ENCODE data around the gene VSIR. TPM values are rescaled to one million over a fixed set of nuclear protein-coding genes. Genes with fewer than 3 reads are reported as not detected.

The VSIR gene
- total and polyA plus RNA-seq, 9 of the 15 experiments (the other 6 are each of a cell fraction or from before 2014, with no cell fraction given) = 0.14 to 20.5 (median 9.3) TPM

- CTCF ChIA-PET (ENCODE audit: low intra/inter-chr PET ratio) = interaction anchor here (1.0 to 1.5 kb wide), 3 partner anchors 325 to 394 kb away, joined by 4 to 6 read pairs (median 5); partner anchors contain the start of gene SLC29A3
- in situ Hi-C loops (cut with MboI) = loop anchor here (10.0 kb wide), 1 partner anchor 324 kb away; no protein-coding TSS in a partner anchor
- DNase-seq (ENCODE audit: extremely low read depth in 1 of 4, low spot score in 3 of 4) (peak; percentile 80 to 83 (median 82)), FAIRE-seq (peak; percentile 84), ATAC-seq (peak; percentile 90)
- Histone ChIP-seq H3K9me1 (ENCODE audit: control insufficient read depth, insufficient read depth, low read length) (no peaks in the 10 kb centered on the region), H3K36me3 (ENCODE audit: control insufficient read depth, insufficient read depth, low read length) (no peaks in the 10 kb centered on the region), H2AFZ (ENCODE audit: low read depth, low read length) (peak overlapping the region; percentile 71), H3K27me3 (ENCODE audit: control insufficient read depth in 2 of 2, insufficient read depth in 2 of 2, low read length in 2 of 2) (no peaks in the 10 kb centered on the region), H3K9ac (ENCODE audit: insufficient read depth in 1 of 2, low read depth in 2 of 2, low read length in 2 of 2) (peak overlapping the region in 1 of 2 experiments; percentile 57; a peak in 1 of 4 replicates), H3K9me3 (replicated peaks; ENCODE audit: control insufficient read depth, insufficient read depth, low read depth, low read length) (no peaks in the 10 kb centered on the region), H3K4me2 (ENCODE audit: insufficient read depth, low read length) (peak overlapping the region; percentile 20; the same call in 1 of the 2 replicates), H3K27ac (ENCODE audit: extremely low read depth, low read depth, low read length) (no peak overlapping the region), H3K4me1 (replicated peaks in 1 of 2; ENCODE audit: control insufficient read depth in 2 of 2, insufficient read depth in 2 of 2, low read length in 2 of 2) (peaks cover 6 to 57% of the 10 kb centered on the region in 2 experiments), H4K20me1 (replicated peaks; ENCODE audit: control insufficient read depth, insufficient read depth, low read length) (no peaks in the 10 kb centered on the region), H3K79me2 (ENCODE audit: control insufficient read depth, insufficient read depth, low read length) (no peaks in the 10 kb centered on the region), H3K4me3 (no peak overlapping the region)
- no TSS peak for BruUV-seq (replicated peaks)
- intact Hi-C loops (cut with micrococcal nuclease) = loop anchor here (2.0 to 10.0 kb wide), 4 partner anchors 38 to 394 kb away; no protein-coding TSS in a partner anchor
- POLR2A ChIA-PET = interaction anchor here (0.6 to 0.7 kb wide), 3 partner anchors 135 to 254 kb away, joined by 3 read pairs; no protein-coding TSS in a partner anchor
- 13% methylated on average over 10 of the region's 10 CpGs for WGBS (ENCODE audit: insufficient coverage, low coverage, missing lambda C conversion rate)
- no peak for TF ChIP-seq ZBTB1 (CRISPR knock-in tag; IDR thresholded peaks at IDR 0.05; ENCODE audit: borderline replicate concordance, low read depth)
- peak; percentile 96 for TF ChIP-seq TFAP4 (CRISPR knock-in tag; IDR thresholded peaks at IDR 0.05; ENCODE audit: borderline replicate concordance)
- no peak for TF ChIP-seq ZNF696 (CRISPR knock-in tag; conservative IDR thresholded peaks at IDR 0.05)
- peak; percentile 98 for TF ChIP-seq SMC3 (conservative IDR thresholded peaks at IDR 0.05; ENCODE audit: insufficient read depth, low read depth, low read length)
- TF ChIP-seq ZNF23 (CRISPR knock-in tag; IDR thresholded peaks at IDR 0.05) = no peak
- TF ChIP-seq TEAD1 (CRISPR knock-in tag; IDR thresholded peaks at IDR 0.05) = peak in 1 of 2 experiments; percentile 75; a peak in 2 of 4 replicates
- 0 out of 2 replicates have a peak, but pooled peaks have one; percentile 31 for TF ChIP-seq HCFC1 (IDR thresholded peaks at IDR 0.05; ENCODE audit: low read depth, low read length)
- 0 out of 4 replicates have a peak, but pooled peaks of 1 of the 2 experiments have one; percentile 18 for TF ChIP-seq ZNF639 (CRISPR knock-in tag; conservative IDR thresholded peaks at IDR 0.05 in 1 of 2, IDR thresholded peaks at IDR 0.05 in 1 of 2)
- no peak for TF ChIP-seq HEY1 (CRISPR knock-in tag; IDR thresholded peaks at IDR 0.05; ENCODE audit: borderline replicate concordance)
- TF ChIP-seq CC2D1A (IDR thresholded peaks at IDR 0.05) = peak; percentile 83; the same call in 1 of the 2 replicates
- 0 out of 2 replicates have a peak, but pooled peaks have one; percentile 47 for TF ChIP-seq SP1 (CRISPR knock-in tag; IDR thresholded peaks at IDR 0.05)
- TF ChIP-seq VEZF1 (CRISPR knock-in tag; IDR thresholded peaks at IDR 0.05) = peak; percentile 34; the same call in 1 of the 2 replicates
- peak; percentile 53; the same call in 1 of the 2 replicates for TF ChIP-seq CTBP1 (IDR thresholded peaks at IDR 0.05; ENCODE audit: borderline replicate concordance)
- peak; percentile 81; the same call in 1 of the 2 replicates for TF ChIP-seq FOXP1 (CRISPR knock-in tag; IDR thresholded peaks at IDR 0.05)
- TF ChIP-seq POU5F1 (IDR thresholded peaks at IDR 0.05; ENCODE audit: borderline replicate concordance, low read depth, low read length, partially characterized antibody) = no peak
- no peak for TF ChIP-seq ZNF584 (CRISPR knock-in tag; IDR thresholded peaks at IDR 0.05; ENCODE audit: low read depth)
- TF ChIP-seq TEAD4 (IDR thresholded peaks at IDR 0.05; ENCODE audit: low read length) = no peak
- TF ChIP-seq TEAD4 (CRISPR knock-in tag; IDR thresholded peaks at IDR 0.05; ENCODE audit: borderline replicate concordance) = peak; percentile 28; the same call in 1 of the 2 replicates
These were observed 65.0 kb downstream of the VSIR start for GRCh38 chr10:71708301-71708703.
